Left colon (tissue), 2 donors: ENCODE results near the gene DEAF1. TPM values are rescaled to one million over a fixed set of nuclear protein-coding genes. Genes with fewer than 3 reads are reported as not detected.
A peak's percentile ranks its signal among the peaks of the same experiment; 100 is the strongest.
"Not testable (repeated sequence)": the region's sequence is repeated elsewhere in the genome, so short reads cannot be mapped to it uniquely, and the experiment has no call there.

ENCODE experiments used
- ATAC-seq: fragments of 200-7000 bp; cut with Tn5 transposase; one replicate; pipeline ENCODE4 v1.9.1; 2020; ENCODE audit warnings: mild to moderate bottlenecking, moderate library complexity
- DNase-seq, 2 donors: peaks; one replicate each; pipeline ENCODE4 v3.0.0-alpha.2; 2020
- intact Hi-C, 2 donors: fragments of 100-400 bp; cut with DNase I in 1 of 2; cut with micrococcal nuclease in 1 of 2; formaldehyde crosslinking; loops; one replicate each; pipeline versions ENCODE4 v1.11.2 to v1.14.0; 2022; cut with DNase I, micrococcal nuclease
- total RNA-seq, 2 donors: library from RNA; stranded (reverse); fragmentation: NEBNext Ultra II Directional; extraction: Animal tissue kit (Norgen Biotek cat#: 25700); gene quantifications; one replicate each; pipeline ENCODE4 v1.2.1, GENCODE V29; 2021
- donor health status: DM: no; HTN: no; CAD: no.
- donor health status: DM: yes; HTN: yes; CAD: no.

Gene DEAF1
- total RNA-seq, 2 donors from 2014 or later: 24.1 to 27.1 TPM

DNA sequence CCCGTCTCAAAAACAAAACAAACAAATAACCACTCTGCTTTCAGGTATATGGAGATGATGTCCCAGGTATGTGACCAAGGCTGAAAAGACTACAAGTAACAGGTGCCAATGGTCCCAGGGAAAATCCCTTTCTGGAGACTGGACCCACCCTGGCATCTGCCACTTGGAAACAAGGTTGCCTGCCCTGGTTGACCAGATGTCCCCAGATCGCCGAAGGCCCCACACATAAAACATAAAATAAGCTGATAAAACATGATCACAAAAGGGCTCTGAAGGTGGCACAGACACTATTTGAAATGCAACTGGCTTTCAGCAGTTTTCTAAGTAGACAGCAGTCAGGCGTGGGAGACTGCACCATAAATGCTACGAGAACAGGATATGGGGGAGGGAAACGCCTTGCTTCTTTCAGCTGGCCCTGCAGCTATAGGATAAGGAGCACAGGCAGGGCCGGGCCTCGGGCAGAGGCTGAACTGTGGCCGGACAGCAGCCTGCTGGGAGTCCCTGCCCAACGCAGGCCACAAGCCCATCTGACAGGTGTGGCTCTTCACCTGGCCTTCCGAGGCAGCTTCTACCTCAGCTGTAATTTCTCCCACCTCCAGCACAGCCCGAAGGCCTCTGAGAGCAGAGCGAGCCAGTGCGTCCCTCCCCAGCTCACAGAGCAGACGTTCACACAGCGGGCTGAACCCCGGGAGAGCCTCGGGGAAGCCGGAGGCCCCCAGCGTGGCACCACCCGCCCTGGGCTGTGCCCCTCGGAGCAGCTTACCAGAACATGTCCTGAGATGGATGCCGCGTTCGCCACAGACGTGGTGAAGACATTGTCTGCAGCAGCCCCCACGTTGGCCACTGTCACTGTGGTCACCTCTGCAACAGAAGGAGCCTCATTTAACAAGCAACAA lies 4.0 kb downstream of the DEAF1 start:
- ATAC-seq: peak; percentile 48
- intact Hi-C loops: no loop called here
- DNase-seq: peak; percentile 71 to 72

DNA sequence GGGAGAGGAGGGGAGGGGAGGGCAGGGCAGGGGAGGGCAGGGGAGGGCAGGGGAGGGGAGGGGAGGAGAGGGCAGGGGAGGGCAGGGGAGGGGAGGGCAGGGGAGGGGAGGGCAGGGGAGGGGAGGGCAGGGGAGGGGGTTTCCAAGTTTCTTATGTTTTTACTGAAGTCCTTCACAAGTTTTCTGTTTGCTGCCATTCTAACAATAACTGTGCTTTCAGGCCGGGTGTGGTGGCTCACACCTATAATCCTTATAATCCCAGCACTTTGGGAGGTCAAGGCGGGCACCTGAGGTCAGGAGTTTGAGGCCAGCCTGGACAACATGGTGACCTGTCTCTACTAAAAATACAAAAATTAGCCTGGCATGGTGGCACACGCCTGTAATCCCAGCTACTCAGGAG lies 4.8 kb downstream of the DEAF1 start:
- DNase-seq, intact Hi-C loops, ATAC-seq: not testable (repeated sequence)

DNA sequence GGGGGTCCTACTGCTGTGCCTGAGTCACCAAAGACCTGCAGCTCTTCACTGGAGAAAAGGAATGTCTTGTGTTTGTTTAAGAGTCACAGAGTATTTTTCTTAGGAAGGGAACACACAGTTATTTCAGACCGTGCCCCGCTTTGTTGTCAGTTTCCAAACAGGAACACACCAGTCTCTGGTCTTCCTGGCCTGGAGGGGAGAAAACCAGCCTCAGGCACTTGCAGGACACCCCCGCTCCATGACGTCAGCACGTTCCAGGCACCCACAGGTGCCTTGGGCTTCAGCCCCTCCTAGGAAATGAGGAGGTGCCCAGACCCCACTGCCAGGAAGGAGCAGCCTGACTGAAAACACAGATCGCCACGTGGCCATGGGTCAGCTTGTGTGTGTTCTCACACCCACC lies 5.4 kb downstream of the DEAF1 start:
- intact Hi-C loops: no loop called here
- ATAC-seq (no peak), DNase-seq (no peak)

DNA sequence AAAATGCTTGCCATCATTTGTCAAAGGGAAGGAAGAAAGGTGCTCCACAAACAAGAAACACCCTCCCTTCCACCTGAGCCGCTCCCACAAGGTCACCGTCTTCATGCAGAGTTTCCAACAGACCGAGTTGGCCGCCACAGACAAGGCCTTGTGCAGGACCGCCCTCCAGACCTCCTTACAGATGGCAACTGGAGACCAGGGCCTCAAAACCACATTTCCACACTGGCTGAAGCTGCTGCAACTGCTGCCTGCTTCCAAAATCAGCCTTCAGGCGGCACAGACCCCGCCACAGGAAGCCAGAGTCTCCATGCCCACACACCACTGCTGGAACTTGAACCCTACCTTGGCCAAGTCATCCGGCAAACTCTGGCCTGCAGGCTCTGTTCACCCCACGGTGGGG lies 6.3 kb downstream of the DEAF1 start:
- intact Hi-C loops: no loop called here
- DNase-seq: no peak
- ATAC-seq: no peak

DNA sequence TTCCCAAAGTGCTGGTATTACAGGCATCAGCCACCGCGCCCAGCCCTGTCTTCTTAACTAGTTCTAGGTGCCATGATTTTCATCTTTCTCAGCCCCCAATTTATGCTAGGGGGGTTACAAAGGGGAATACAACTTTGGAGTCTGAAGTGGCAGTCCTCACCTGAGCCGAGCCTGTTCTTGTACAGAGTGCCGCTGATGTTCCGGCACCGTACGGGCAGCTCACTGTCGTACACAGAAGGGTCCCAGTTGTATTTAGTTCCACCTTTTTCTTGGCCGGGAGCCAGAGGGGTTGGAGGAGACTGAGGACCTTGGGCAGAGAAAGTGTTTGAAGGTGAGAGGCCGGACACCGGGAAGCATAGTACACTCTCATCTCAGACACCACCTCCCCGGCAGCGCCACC lies 7.3 kb downstream of the DEAF1 start:
- DNase-seq: no peak
- intact Hi-C loops: no loop called here

DNA sequence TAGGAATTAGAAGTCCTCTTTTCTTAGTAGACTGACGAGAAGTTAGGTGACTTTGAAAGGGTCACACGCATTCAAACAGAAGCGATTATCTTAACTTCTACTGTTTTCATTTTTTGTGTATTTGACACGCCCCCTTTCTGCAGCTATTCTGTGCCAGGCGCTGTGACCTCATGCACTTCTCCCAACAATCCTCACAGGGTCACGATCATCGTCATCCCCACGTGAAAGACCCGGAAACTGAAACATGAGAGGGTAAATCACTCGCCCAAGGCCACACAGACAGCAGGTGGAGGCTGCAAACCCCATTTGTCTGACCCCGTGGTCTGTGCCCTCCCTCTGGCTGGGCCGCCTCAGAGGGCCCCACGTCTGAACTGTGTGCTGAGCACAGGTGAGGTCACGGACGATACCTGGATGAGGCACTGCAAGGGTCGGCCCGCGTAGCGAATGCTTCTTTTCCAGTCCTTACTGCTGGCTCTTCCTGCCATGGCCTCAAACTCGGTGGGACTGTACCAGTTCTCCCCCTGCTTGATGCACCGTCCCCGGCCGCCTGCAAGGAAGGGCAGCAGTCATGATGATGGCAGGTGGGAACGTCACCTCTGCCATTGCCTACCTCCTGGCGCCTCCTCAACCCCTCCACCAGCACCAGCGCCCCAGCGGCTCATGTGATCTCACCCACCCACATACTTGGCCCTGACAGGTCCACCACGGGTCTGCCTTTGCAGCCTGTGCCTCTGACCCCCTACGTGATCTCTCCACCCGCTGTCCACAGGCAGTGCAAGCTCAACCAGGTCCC lies 8.4 kb downstream of the DEAF1 start:
- DNase-seq (no peak), ATAC-seq (no peak)
- intact Hi-C loops: no loop called here

More for the DNA sequence above, 7.3 kb downstream of the DEAF1 start:
- no peak for ATAC-seq

DNA sequence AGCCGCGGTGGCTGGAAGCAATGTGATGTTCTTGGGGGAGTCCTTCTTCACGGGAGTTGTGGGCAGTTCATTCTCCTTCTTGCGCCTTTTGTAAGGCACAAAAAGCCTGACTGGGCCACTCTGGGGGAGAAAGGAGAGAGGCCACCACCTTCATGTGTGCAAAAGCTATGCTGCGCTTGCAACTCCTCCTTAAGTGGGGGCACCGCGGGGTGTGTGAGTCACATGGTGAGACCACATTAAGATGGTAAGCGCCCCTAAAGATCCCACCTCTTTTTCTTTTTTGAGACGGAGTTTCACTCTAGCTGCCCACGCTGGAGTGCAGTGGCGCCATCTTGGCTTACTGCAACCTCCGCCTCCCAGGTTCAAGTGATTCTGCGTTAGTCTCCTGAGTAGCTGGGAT lies 14.1 kb downstream of the DEAF1 start:
- intact Hi-C loops: no loop called here
- DNase-seq: no peak
- ATAC-seq: no peak

DNA sequence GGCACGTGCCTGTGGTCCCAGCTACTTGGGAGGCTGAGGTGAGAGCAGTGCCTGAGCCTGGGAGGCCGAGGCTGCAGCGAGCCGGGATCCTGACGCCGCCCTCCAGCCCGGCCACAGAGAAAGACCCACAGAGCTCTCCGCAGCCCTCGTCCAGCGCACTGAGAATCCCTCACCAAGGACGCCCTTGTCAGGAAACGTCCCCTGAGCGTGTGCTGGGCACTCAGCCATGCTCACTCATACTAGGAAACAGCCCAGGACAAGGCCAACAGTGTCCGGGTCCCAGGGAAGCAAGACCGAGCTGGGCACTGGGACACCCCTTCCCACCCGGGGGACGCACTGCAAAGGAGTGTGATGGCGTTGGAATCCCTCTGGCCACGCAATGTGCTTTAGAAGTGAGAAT lies 14.5 kb downstream of the DEAF1 start:
- ATAC-seq (no peak), DNase-seq (no peak)
- intact Hi-C loops: no loop called here

DNA sequence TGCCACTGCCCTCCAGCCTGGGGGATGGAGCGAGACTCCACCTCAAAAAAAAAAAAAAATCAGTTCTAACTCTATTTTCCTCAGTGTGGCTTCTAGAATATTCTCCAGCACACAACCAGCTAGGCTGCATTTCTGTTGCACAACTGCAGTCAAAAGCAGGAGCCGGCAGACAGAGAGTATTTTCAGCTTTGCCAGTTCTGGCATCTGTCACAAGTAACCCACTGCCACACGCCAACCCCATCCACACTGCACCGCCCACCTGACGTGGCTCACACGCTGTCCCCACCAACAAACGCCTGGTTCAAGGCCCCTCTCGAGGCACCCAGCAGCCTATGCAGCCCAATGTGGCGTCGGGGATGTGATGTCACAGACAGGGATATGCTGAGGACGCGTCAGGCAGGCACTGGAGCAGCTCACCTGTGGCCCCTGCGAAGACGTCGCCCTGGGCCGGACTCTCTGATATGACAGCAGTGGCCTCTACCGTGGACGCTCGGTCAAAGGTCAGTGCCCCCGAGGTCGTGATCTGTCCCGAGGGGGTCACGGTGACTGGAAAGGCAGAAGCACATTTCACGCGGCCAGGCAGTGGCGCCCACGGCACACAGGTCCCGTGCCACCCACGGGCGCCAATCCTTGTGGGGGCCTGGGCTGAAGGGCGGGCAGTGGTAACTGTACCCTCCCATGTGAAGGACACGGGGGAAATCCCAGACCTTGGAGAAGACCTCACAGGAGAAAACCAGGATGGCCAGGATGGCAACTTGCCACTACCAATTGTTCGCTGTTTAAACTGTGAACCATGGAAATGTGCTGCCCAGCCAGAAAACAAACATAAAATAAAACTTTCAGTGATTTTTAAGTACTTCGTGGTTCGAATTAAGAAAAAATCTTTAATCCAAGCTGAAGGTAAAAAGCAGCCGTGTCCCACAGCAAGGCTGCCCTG lies 15.5 kb downstream of the DEAF1 start:
- ATAC-seq: no peak
- DNase-seq: no peak
- intact Hi-C loops: no loop called here

DNA sequence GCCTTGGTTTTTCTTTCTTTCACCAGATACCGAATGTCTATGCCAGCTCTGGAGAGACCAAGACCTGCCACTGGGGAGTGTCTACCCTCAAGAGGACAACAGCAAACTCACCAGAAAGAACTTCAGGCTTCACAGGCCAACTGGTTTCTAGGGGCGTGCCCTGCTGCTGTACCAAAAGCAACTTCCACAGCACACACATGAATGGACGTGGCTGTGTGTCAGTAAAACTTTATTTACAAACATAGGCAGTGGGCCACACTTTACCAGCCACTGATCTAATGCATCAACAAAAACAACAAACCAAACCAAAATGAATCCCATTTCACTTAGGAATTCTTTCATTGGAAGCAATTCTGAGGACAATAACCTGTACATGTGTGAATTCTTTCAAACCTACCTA lies 16.7 kb downstream of the DEAF1 start:
- intact Hi-C loops: no loop called here
- no peak for ATAC-seq
- DNase-seq: no peak

DNA sequence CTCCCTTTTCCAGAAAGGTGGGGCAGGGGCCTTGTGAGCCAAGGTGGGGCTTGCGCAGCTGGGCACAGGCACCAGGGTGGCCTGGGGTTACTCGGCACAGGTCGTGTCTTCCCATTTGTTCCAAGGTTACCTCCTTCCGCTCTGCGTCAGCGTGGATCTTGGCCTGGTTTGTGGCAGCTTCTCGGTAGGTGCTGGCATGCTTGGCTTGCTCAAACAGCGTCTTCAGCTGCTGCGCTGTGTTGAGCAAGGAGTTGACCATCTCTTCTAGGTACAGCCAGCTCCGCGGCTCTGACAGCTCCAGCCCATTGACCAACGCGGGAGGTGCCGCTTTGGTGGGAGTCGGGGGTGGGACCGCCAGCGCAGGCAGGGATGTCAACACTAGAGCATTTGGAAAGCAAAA lies 20.6 kb downstream of the DEAF1 start:
- intact Hi-C loops: no loop called here
- ATAC-seq (no peak), DNase-seq (no peak)

DNA sequence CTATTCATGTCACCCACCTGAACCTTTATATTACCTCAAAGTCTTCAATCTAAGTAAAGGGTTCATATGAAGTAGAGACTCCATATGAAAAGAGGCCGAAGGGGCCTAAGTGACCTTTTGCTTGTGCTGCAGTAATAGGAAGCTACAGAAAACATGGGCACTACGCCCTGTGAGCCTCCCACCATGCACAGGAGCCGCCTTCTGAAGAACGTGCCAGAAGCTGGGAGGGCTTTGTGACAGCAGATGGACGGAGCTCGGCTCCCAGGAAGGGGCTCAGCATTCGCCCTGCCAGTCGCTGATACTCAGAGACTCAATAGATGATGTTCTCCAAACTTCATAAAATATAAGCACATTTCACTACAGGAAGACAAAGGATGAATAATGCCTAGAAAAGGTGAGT lies 21.2 kb downstream of the DEAF1 start:
- intact Hi-C loops: no loop called here
- ATAC-seq (no peak), DNase-seq (no peak)

DNA sequence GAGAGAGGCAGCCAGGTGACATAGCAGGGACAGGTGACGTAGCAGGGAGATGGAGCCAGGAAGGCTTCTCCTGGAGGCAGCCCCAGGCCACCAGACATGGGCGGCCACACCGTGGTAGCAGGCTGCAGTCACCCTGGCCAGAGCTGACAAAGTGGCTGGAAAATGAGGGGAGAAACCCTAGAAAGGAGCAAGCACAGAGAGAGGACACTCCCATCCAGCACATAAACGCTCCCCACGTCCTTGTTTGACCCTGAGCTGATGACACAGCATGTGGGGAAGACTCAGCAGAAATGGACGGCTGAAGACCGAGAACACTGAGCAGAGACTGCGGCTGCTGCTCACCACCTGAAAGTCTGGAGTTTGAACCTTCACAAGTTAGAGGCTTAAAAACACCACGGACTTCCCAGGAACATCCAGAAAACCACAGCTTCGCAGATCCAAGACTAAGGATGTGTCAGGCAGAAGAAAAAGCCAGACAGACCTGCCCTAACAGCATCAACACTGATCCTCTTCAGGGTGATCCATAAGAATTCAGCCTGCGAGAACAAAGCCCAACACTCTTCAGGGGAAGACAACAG lies 29.2 kb downstream of the DEAF1 start:
- DNase-seq: no peak
- no peak for ATAC-seq
- intact Hi-C loops: loop anchor here in 1 of 2 donors (10.0 kb wide), 1 partner anchor 59 kb away; no protein-coding TSS in a partner anchor

DNA sequence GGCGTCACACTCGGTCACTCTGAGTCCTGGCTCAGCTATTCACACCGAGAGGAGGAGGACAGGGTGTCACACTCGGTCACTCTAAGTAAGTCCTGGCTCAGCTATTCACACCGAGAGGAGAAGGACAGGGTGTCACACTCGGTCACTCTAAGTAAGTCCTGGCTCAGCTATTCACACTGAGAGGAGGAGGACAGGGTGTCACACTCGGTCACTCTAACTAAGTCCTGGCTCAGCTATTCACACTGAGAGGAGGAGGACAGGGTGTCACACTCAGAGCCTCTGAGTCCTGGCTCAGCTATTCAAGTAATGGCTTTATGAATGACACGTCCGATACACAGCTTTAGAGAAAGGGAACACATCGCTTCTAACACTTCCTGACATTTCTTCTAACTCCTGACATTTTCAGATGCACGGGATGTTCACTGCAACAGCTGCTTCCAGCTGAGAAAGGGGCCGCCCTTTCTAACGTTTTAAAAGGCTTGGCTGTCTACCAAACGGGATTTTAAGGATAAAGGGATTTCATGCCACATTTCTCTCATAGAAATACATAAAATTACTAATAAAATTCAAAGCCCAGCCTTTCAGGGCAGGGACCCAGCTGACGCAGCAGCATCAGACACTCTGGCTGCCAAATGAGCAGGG lies 29.8 kb downstream of the DEAF1 start:
- intact Hi-C loops: loop anchor here in 1 of 2 donors (10.0 kb wide), 1 partner anchor 60 kb away; no protein-coding TSS in a partner anchor
- no peak for DNase-seq

DNA sequence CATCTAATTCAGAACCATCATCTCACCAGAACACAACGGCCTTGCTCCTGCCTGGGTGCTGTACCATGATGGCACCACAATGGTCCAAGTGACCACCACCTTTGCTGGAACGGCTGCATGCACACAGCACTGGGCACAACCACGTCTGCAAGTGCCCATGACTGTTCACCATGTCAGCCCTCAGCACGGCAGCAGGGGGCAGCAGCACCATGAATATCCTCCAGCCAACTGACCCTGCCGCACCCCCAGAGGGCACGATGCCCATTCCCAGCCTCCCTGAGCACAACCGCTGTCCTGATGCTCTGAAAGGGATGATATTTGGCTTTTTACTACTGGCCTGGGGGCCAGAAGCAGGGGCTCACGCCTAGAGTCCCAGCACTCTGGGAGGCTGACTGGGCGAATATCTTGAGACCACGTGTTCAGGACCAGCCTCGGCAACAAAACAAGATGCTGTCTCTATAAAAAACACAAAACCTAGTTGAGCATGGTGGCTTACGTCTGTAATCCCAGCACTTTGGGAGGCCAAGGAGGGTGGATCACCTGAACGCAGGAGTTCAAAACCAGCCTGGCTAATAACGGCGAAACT lies 32.2 kb downstream of the DEAF1 start:
- intact Hi-C loops: loop anchor here in 1 of 2 donors (10.0 kb wide), 1 partner anchor 62 kb away; no protein-coding TSS in a partner anchor
- DNase-seq: peak; percentile 58 to 84

More for the DNA sequence above, 29.8 kb downstream of the DEAF1 start:
- ATAC-seq: no peak

DNA sequence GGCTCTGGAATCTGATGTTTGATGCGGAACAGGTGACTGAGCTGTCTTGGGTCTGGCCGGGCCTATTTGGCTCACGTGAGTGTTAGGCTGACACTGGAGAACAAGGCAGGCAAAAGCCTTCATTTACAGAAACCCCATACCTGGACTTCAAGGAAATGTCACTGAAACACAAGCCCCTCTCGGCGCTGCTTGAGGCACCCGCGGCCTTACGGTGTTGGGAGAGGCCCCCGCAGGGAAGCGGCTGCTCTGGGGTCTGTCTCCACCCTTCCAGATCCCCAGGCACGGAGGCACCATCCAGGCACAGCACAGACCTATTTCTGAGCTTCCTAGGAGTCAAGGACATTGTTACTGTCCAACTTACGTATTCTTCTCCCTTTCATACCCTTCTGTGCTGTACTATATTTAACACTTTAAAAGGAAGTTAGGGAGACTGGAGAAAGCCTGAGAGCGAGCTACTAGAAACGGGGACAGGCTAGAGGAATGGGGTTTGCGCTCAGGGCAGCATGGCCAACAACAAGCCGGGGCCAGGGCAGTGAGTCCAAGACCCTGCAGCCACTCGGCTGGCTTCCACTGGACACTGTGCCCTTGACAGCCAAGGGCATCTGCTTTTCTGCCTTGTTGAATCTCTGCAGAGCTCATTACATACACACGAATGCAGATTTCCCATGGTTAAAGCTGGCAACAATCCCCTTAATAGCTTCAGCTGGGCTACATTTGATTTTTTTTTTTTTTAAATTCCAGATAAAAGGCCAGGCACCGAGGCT lies 34.2 kb downstream of the DEAF1 start:
- intact Hi-C loops: loop anchor here in 1 of 2 donors (10.0 kb wide), 1 partner anchor 64 kb away; no protein-coding TSS in a partner anchor
- DNase-seq (no peak), ATAC-seq (no peak)

More for the DNA sequence above, 32.2 kb downstream of the DEAF1 start:
- peak; percentile 92 for ATAC-seq

DNA sequence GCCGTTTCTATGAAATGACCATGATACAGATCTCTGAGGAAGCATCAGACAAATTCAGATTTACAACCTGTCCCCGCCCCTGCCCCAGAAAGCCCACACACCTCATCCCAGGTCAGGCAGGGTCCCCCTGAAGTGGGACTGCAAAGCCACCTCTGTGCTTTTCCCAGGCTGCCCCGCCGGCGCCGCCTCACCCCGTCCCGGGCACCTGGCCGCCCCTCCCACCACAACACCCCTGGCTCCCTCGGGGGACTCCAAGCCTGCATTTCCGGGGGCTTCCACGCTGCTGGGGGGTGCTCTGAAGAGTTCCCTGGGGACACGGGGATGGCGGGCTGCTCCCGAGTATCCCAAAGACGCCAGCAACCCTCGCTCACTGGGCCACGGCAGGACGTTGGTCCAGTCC lies 34.7 kb downstream of the DEAF1 start:
- intact Hi-C loops: loop anchor here in 1 of 2 donors (10.0 kb wide), 1 partner anchor 65 kb away; no protein-coding TSS in a partner anchor
- no peak for ATAC-seq
- DNase-seq: no peak
